Ascending aorta (tissue), 2 donors: Measurements from ENCODE around the gene SYCE3. TPM values are rescaled to one million over a fixed set of nuclear protein-coding genes. Genes with fewer than 3 reads are reported as not detected.
A peak's percentile ranks its signal among the peaks of the same experiment; 100 is the strongest.
"Not testable (repeated sequence)": the region's sequence is repeated elsewhere in the genome, so short reads cannot be mapped to it uniquely, and the experiment has no call there.

ENCODE experiments used
- DNase-seq, 2 donors: peaks; one replicate each; pipeline ENCODE4 v3.0.0-alpha.2; 2019; ENCODE audit warnings: low spot score in 2 of 2
- H3K27ac ChIP-seq, 2 donors: fragments of 200-600 bp; sonication (generic); one replicate each; pipeline ENCODE4 v1.5.1; 2016 to 2017; ENCODE audit warnings: mild to moderate bottlenecking in 1 of 2
- H3K27me3 ChIP-seq: fragments of 200-600 bp; sonication (generic); one replicate; pipeline ENCODE4 v1.5.1; 2017
- H3K36me3 ChIP-seq, 2 donors: fragments of 200-600 bp; sonication (generic); one replicate each; pipeline ENCODE4 v1.5.1; 2016
- H3K4me1 ChIP-seq, 2 donors: fragments of 200-600 bp; sonication (generic); one replicate each; pipeline ENCODE4 v1.5.1; 2016 to 2017; ENCODE audit warnings: mild to moderate bottlenecking in 1 of 2
- H3K4me3 ChIP-seq, 2 donors: fragments of 200-600 bp; sonication (generic); one replicate each; pipeline ENCODE4 v1.5.1; 2016 to 2017; ENCODE audit warnings: mild to moderate bottlenecking in 1 of 2
- H3K9me3 ChIP-seq, 2 donors: fragments of 200-600 bp; sonication (generic); one replicate each; pipeline ENCODE4 v1.5.1; 2016
- intact Hi-C: fragments of 100-400 bp; cut with DNase I; formaldehyde crosslinking; loops from one replicate; pipeline ENCODE4 v1.15.1; 2023
- total RNA-seq: library from RNA; depleted of rRNA; stranded (reverse); fragments of >200 nt; gene quantifications from one replicate; pipeline ENCODE4 v1.1.0, GENCODE V29; 2016
- TF ChIP-seq, protein P1 (sequence below), 3 experiments: fragments of 200-600 bp in 2 of 3; fragments of 450-650 bp in 1 of 3; sonication (generic) in 2 of 3; IDR thresholded peaks; one replicate each; pipeline ENCODE4 v1.5.1; 2016 to 2019; ENCODE audit warnings: antibody characterized with exemption in 3 of 3, mild to moderate bottlenecking in 1 of 3, moderate library complexity in 1 of 3

Gene SYCE3
- total RNA-seq, 1 donor from 2014 or later = not detected

DNA sequence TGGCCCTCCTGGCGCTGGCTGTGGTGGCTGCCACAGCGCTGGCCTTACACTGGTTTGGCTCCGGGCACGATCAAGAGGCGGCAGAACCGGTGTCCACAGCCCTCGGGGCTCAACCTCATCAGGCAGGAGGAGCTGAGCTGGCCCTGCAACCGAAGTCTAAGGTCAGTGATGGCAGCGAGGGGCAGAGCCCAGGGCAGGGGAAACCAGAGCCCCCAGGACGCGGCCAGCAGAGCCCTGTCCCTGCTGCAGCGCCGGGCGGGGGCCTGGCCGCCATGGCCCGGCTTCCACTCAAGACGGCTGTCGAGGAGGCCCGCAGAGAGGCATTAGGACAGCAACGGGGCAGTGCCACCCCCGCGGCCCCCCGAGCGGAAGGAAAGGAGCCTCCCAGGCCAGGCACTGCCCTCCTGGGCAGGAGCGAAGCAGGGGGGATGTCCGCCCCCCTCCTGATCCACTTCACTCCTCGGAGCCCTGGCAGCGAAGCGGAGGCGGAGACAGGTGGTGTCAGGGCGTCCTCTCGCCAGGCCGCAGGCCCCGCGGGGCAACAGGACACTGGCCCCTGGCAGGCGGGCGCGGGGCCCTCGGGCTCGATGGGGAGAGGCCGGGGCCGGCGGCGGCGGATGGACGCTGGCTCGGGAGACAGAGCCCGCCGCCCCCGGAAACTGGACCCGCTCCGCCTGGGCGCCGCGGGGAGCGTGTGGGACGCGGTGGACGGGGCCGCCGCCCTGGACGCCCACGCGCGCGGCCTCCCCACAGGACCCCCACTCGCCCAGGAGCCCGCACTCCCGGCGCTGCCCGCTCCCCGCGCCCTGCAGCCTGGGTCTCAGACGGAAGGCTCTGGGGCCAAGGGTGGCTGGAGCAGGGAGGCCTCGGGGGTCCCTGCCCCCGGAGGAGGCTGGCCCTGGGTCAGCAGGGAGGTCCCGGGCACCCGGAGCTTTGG lies 16.1 kb downstream of the SYCE3 start:
- Histone ChIP-seq H3K9me3 (no peaks in the 10 kb centered on the region), H3K36me3 (no peaks in the 10 kb centered on the region), H3K27me3 (peaks cover 19% of the 10 kb centered on the region), H3K4me3 (no peak overlapping the region), H3K4me1 (peaks cover 8 to 10% of the 10 kb centered on the region in 2 donors), H3K27ac (no peak overlapping the region)
- DNase-seq = no peak
- intact Hi-C loops = no loop called here
- TF ChIP-seq, protein P1, sequence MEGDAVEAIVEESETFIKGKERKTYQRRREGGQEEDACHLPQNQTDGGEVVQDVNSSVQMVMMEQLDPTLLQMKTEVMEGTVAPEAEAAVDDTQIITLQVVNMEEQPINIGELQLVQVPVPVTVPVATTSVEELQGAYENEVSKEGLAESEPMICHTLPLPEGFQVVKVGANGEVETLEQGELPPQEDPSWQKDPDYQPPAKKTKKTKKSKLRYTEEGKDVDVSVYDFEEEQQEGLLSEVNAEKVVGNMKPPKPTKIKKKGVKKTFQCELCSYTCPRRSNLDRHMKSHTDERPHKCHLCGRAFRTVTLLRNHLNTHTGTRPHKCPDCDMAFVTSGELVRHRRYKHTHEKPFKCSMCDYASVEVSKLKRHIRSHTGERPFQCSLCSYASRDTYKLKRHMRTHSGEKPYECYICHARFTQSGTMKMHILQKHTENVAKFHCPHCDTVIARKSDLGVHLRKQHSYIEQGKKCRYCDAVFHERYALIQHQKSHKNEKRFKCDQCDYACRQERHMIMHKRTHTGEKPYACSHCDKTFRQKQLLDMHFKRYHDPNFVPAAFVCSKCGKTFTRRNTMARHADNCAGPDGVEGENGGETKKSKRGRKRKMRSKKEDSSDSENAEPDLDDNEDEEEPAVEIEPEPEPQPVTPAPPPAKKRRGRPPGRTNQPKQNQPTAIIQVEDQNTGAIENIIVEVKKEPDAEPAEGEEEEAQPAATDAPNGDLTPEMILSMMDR (IDR thresholded peaks at IDR 0.05) = no peak

DNA sequence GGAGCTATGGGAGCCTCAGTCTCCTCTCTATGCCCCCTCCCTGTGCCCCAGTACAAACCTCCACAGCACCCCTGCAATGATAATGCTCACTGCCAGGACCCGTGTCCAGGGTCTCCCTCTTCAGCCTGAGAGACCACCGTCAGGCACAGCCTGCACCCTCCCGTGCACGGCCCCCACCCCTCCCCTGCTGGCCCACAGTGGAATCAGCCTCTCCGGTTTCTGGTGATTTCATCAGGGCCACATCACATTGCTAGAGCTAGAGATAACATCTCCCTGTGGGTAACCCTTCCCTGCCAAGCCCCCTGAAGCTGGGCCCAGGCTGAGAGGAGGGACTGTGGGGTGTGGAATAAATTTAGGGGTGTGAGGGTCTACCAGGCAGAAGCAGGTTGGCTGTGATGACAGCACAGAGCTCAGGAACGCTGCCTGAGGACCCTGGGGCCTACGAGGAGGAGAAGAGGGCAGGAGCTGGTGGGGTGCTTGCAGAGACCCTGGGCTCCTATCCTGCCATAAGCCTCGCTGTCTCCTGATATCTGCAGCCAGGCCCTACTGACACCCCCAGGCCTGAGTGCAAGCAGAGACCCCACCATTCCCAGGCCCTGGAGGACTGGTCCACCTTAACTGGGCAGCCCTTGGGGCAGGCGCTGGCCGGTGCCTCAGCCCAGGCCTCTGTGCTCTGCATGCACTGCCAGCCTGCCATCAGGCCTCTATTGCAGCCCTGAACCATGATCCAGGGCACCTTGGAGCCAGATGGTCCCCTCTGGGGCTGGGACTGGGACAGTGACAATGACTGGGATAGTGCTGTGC lies 17.0 kb downstream of the SYCE3 start, which contains the start of gene KLHDC7B:
Gene KLHDC7B, plus strand, starts transcription at position 378 of the 804 bp plus-strand sequence. Its CDS starts 345 bp downstream, at position 723.
- TF ChIP-seq, protein P1 (IDR thresholded peaks at IDR 0.05) = no peak
- peaks cover 8 to 10% of the 10 kb centered on the region in 2 donors for H3K4me1 ChIP-seq
- no peaks in the 10 kb centered on the region for H3K9me3 ChIP-seq
- H3K4me3 ChIP-seq = no peak within 1 kb of the TSS
- H3K36me3 ChIP-seq = no peaks in the 10 kb centered on the region
- H3K27me3 ChIP-seq = peaks cover 19% of the 10 kb centered on the region
- intact Hi-C loops = no loop called here
- DNase-seq = no peak
- no peak within 1 kb of the TSS for H3K27ac ChIP-seq

DNA sequence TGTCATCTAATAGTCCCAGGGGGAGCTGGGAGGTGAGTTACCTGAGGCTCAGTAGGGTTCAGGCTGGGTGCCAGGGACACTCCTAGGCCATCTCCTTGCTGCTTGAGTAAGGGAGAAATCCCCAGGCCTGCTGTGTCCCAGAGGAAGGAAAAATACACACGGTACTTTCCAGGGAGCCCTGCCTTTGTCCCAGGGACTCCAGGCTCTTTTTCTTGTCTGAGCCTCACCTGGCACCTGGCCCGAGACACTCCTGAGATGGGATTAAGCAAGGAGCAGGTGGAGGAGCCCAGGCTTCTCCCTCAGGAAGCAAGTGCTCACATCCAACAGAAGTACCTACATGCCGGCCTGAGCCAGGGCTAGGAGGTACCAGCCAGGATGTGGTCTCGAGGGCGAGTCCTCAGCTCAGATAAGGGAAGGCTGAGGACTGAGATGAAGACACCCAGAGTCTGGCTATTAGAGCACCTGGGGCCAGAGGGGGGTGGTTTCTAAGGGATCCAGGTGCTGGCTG lies 17.9 kb downstream of the SYCE3 start:
- Histone ChIP-seq H3K9me3 (no peaks in the 10 kb centered on the region), H3K27ac (no peak overlapping the region), H3K4me3 (no peak overlapping the region), H3K4me1 (peaks cover 8 to 10% of the 10 kb centered on the region in 2 donors), H3K36me3 (no peaks in the 10 kb centered on the region), H3K27me3 (peaks cover 19% of the 10 kb centered on the region)
- TF ChIP-seq, protein P1 (IDR thresholded peaks at IDR 0.05) = no peak
- DNase-seq = no peak
- intact Hi-C loops = no loop called here

DNA sequence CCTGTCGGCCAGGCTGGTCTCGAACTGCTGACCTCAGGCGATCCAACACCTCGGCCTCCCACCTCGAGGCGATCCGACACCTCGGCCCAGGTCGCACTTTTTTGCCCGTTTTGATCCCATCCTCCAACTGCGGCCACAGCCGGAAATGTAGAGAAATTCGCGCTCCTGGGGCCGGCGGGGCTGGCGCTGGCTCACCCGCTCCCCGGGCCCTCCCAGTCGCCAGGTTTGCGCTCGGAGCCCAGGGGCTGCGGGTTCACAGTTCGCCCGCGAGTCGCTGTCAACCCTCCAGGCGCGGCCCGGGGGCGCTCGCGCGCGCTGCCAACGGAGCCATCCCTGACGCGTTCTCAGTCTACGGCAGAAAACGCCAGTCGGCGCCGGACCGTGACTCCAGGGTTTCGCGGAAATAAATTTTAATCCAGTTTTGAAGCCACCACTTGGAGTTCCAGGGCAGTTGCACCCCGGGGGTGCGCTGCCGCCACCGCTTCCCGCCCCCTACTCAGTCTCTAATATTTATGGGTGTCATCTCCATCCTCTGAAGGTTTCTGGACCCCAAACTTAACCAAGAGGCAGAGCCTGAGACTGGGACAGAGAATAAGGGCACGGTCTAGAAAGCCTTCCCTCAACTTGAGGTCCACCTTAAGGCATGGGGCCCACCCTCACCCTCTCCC lies 18.5 kb downstream of the SYCE3 start:
- peaks cover 16% of the 10 kb centered on the region for H3K27me3 ChIP-seq
- DNase-seq = peak in 1 of 2 donors; percentile 87
- H3K4me3 ChIP-seq = peak overlapping the region; percentile 37 to 48
- peaks cover 8 to 10% of the 10 kb centered on the region in 2 donors for H3K4me1 ChIP-seq
- no peak overlapping the region for H3K27ac ChIP-seq
- intact Hi-C loops = no loop called here
- no peaks in the 10 kb centered on the region for H3K36me3 ChIP-seq
- TF ChIP-seq, protein P1 (IDR thresholded peaks at IDR 0.05) = peak in 2 of 3 experiments; percentile 42 to 54
- H3K9me3 ChIP-seq = no peaks in the 10 kb centered on the region

DNA sequence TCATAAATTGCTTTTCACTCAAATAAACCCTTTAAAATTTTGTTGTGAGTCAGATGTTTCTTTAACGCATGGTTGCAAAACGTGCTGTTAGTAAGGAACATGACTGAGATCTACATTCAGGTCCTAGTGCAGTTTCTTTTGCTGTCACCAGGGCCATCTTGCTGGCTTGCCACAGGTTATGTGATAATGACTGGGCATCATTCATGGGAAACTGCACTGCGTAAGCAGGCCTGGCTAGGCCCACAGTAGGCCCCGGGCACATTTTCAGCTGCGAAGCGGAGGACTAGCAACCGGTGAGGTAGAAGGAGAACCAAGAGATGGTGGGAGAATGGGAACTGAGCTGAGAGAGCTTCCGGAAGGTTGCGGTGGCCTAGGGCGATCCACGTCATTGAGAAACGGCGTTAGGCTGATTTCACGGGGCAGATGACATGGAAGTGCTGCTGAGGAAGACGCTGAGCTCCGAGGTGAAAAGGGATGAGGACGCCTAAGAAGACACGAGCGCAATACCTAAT lies 20.2 kb downstream of the SYCE3 start:
- Histone ChIP-seq H3K27me3 (peaks cover 3% of the 10 kb centered on the region), H3K36me3 (no peaks in the 10 kb centered on the region), H3K4me3 (no peak overlapping the region), H3K4me1 (peaks cover 3 to 6% of the 10 kb centered on the region in 2 donors), H3K9me3 (no peaks in the 10 kb centered on the region), H3K27ac (peak overlapping the region in 1 of 2 donors; percentile 5)
- intact Hi-C loops = no loop called here
- DNase-seq = no peak
- TF ChIP-seq, protein P1 (IDR thresholded peaks at IDR 0.05) = peak in 1 of 3 experiments; percentile 9

DNA sequence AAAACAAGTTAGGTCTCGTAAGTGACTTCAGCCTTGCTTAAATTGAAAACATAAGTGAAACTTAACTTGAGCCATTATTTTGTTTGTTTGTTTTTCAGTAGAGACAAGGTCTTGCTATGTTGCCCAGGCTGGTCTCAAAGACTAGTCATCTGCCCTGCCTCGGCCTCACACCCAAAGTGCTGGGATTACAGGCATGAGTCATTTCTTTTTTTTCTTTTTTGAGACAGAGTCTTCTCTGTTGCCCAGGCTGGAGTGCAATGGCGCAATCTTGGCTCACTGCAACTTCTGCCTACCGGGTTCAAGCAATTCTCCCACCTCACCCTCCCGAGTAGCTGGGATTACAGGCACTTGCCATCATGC lies 21.1 kb downstream of the SYCE3 start:
- DNase-seq, H3K27me3 ChIP-seq, intact Hi-C loops, H3K36me3 ChIP-seq, H3K4me1 ChIP-seq, H3K4me3 ChIP-seq, H3K9me3 ChIP-seq: not testable (repeated sequence)
- peak overlapping the region in 1 of 2 donors; percentile 57 for H3K27ac ChIP-seq
